8988T (cell line): ENCODE data around the gene P2RX1.

Experiments used
- DNase-seq: peaks from one replicate; pipeline ENCODE4 v3.0.0; 2011

Gene P2RX1

GRCh38 chr17:3903051-3903825 lies 13.0 kb downstream of the P2RX1 start:
- DNase-seq, result no peak

- no peak for DNase-seq
Observed at GRCh38 chr17:3900646-3901045, 15.6 kb downstream of the P2RX1 start.

GRCh38 chr17:3897731-3898130 lies 18.5 kb downstream of the P2RX1 start:
- no peak for DNase-seq

GRCh38 chr17:3896968-3897235 lies 19.4 kb downstream of the P2RX1 start:
- DNase-seq, result no peak

- DNase-seq, result no peak
Observed at GRCh38 chr17:3896108-3896967, 19.9 kb downstream of the P2RX1 start.

- no peak for DNase-seq
Observed at GRCh38 chr17:3895354-3895753, 20.9 kb downstream of the P2RX1 start.

GRCh38 chr17:3894911-3895343 lies 21.3 kb downstream of the P2RX1 start:
- DNase-seq, result no peak

- no peak for DNase-seq
Observed at GRCh38 chr17:3894188-3894587, 22.1 kb downstream of the P2RX1 start.

GRCh38 chr17:3893720-3894116 lies 22.5 kb downstream of the P2RX1 start:
- DNase-seq, result no peak

GRCh38 chr17:3893003-3893719 lies 23.1 kb downstream of the P2RX1 start, which contains the start of gene CAMKK1:
Gene CAMKK1, minus strand, starts transcription at chr17:3893053. Its CDS starts 7,366 bp downstream, at chr17:3885687.
- peak; percentile 96 for DNase-seq

- DNase-seq, result peak; percentile 68
Observed at GRCh38 chr17:3892095-3892998, 23.9 kb downstream of the P2RX1 start.

- DNase-seq, result no peak
Observed at GRCh38 chr17:3891626-3892094, 24.6 kb downstream of the P2RX1 start.

GRCh38 chr17:3890878-3891219 lies 25.4 kb downstream of the P2RX1 start:
- DNase-seq, result no peak

GRCh38 chr17:3890082-3890877 lies 26.0 kb downstream of the P2RX1 start:
- DNase-seq, result peak; percentile 95

- DNase-seq, result no peak
Observed at GRCh38 chr17:3889325-3890012, 26.8 kb downstream of the P2RX1 start.

- no peak for DNase-seq
Observed at GRCh38 chr17:3888343-3889171, 27.7 kb downstream of the P2RX1 start.

- no peak for DNase-seq
Observed at GRCh38 chr17:3887804-3888203, 28.5 kb downstream of the P2RX1 start.

GRCh38 chr17:3887394-3887793 lies 28.9 kb downstream of the P2RX1 start:
- DNase-seq, result no peak

- DNase-seq, result no peak
Observed at GRCh38 chr17:3886776-3887175, 29.5 kb downstream of the P2RX1 start.

- DNase-seq, result peak; percentile 73
Observed at GRCh38 chr17:3885970-3886369, 30.3 kb downstream of the P2RX1 start.
